HG03159 (cell line): ENCODE data around the gene SHF.
"Not testable (repeated sequence)": the region's sequence is repeated elsewhere in the genome, so short reads cannot be mapped to it uniquely, and the experiment has no call there.

ENCODE experiments used
- ATAC-seq: cut with Tn5 transposase; IDR thresholded peaks from one replicate; pipeline ENCODE4 v1.9.1; 2021; ENCODE audit warnings: mild to moderate bottlenecking, moderate library complexity; ENCODE audit not compliant: unreplicated experiment

The SHF gene

GRCh38 chr15:45148076-45149059, 39.4 kb downstream of the SHF start:
- ATAC-seq: no peak

- ATAC-seq: no peak
Observed at GRCh38 chr15:45147606-45148005, 40.2 kb downstream of the SHF start.

- no peak for ATAC-seq
Observed at GRCh38 chr15:45146405-45146804, 41.4 kb downstream of the SHF start.

GRCh38 chr15:45144775-45145174, 43.0 kb downstream of the SHF start:
- ATAC-seq: no peak

- no peak for ATAC-seq
Observed at GRCh38 chr15:45143946-45144345, 43.8 kb downstream of the SHF start.

- no peak for ATAC-seq
Observed at GRCh38 chr15:45143056-45143455, 44.7 kb downstream of the SHF start.

- ATAC-seq: no peak
Observed at GRCh38 chr15:45141386-45141785, 46.4 kb downstream of the SHF start.

GRCh38 chr15:45140557-45141250, 47.1 kb downstream of the SHF start:
- ATAC-seq: no peak

GRCh38 chr15:45139770-45140169, 48.0 kb downstream of the SHF start:
- ATAC-seq: no peak

GRCh38 chr15:45138814-45139765, 48.7 kb downstream of the SHF start:
- no peak for ATAC-seq

- ATAC-seq: no peak
Observed at GRCh38 chr15:45137703-45138102, 50.1 kb downstream of the SHF start.

- no peak for ATAC-seq
Observed at GRCh38 chr15:45136378-45136764, 51.4 kb downstream of the SHF start.

- not testable (repeated sequence) for ATAC-seq
Observed at GRCh38 chr15:45135705-45136377, 51.9 kb downstream of the SHF start.

- no peak for ATAC-seq
Observed at GRCh38 chr15:45134682-45135604, 52.8 kb downstream of the SHF start.

GRCh38 chr15:45134046-45134445, 53.7 kb downstream of the SHF start:
- ATAC-seq: no peak

GRCh38 chr15:45133561-45133920, 54.2 kb downstream of the SHF start:
- no peak for ATAC-seq

GRCh38 chr15:45132844-45133560, 54.8 kb downstream of the SHF start:
- no peak for ATAC-seq

- no peak for ATAC-seq
Observed at GRCh38 chr15:45131510-45131909, 56.3 kb downstream of the SHF start.
